Muscle layer of duodenum (tissue), 2 donors: ENCODE results near the gene PFN4.

Experiments used
- H3K27ac ChIP-seq: one replicate; pipeline ENCODE4 v1.7.0; 2013; ENCODE audit warnings: mild to moderate bottlenecking, low read length
- H3K27me3 ChIP-seq: one replicate; pipeline ENCODE4 v1.7.0; 2013; ENCODE audit warnings: low read depth, mild to moderate bottlenecking, control low read depth, low read length
- H3K36me3 ChIP-seq, 2 donors: one replicate each; pipeline ENCODE4 v1.7.0; 2013; ENCODE audit warnings: low read length in 2 of 2, control low read depth in 1 of 2, mild to moderate bottlenecking in 1 of 2; ENCODE audit not compliant: insufficient read depth in 2 of 2, control insufficient read depth in 1 of 2
- H3K4me1 ChIP-seq, 2 donors: one replicate each; pipeline ENCODE4 v1.7.0; 2013; ENCODE audit warnings: low read length in 2 of 2, mild to moderate bottlenecking in 2 of 2, control low read depth in 1 of 2, moderate library complexity in 1 of 2; ENCODE audit not compliant: insufficient read depth in 2 of 2, control insufficient read depth in 1 of 2
- H3K4me3 ChIP-seq, 2 donors: one replicate each; pipeline ENCODE4 v1.7.0; 2013; ENCODE audit warnings: low read length in 2 of 2, low read depth in 1 of 2, mild to moderate bottlenecking in 1 of 2
- H3K9me3 ChIP-seq, 2 donors: one replicate each; pipeline ENCODE4 v1.7.0; 2013; ENCODE audit warnings: low read length in 2 of 2, control low read depth in 1 of 2, mild to moderate bottlenecking in 1 of 2; ENCODE audit not compliant: control insufficient read depth in 1 of 2
- donor health status: healthy.

The PFN4 gene

DNA sequence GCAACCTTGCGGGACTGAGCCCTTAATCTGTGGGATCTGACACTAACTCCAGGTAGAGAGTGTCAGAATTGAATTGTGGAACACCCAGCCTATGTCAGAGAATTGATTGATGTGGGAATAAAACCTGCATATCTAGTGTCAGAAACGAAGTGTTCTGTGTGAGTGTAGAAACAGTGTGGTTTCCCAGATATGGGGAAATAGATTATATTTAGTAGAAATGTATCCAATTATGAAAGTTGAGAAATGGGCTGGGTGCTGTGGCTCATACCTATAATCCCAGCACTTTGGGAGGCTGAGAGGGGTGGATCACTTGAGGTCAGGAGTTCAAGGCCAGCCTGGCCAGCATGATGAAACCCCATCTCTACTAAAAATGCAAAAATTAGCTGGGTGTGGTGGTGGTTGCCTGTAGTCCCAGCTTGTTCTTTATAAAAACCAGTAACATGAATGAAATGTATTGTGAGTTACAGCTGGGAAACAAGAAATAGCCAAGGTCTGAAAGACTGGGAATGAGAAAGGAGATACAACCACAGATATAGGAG lies 34.2 kb downstream of the PFN4 start:
- no peak overlapping the region for H3K27ac ChIP-seq
- H3K4me1 ChIP-seq = peaks cover 0 to 8% of the 10 kb centered on the region in 2 donors
- no peak overlapping the region for H3K4me3 ChIP-seq
- peaks cover 4 to 6% of the 10 kb centered on the region in 2 donors for H3K36me3 ChIP-seq
- H3K27me3 ChIP-seq = no peaks in the 10 kb centered on the region
- no peaks in the 10 kb centered on the region for H3K9me3 ChIP-seq

DNA sequence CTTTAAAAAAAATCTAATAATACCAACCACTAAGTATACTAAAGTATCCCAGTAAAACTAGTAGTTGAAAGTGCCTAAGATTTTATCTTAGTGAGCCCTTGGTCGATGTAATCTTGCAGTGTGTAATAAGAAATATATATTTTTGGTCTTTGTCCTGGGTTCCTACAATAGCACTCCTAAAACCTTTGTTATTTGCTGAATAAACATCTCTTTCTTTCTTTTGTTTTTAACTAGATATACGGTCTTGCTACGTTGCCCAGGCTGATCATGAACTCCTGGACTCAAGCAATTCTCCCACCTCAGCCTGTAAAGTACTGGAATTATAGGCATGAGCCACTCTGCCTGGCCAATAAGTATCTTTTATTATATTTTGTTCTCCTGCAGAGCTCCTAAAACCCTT lies 36.1 kb downstream of the PFN4 start:
- Histone ChIP-seq H3K27ac (no peak overlapping the region), H3K9me3 (no peaks in the 10 kb centered on the region), H3K36me3 (peaks cover 4 to 6% of the 10 kb centered on the region in 2 donors), H3K4me1 (peaks cover 7 to 20% of the 10 kb centered on the region in 2 donors), H3K4me3 (no peak overlapping the region), H3K27me3 (no peaks in the 10 kb centered on the region)

DNA sequence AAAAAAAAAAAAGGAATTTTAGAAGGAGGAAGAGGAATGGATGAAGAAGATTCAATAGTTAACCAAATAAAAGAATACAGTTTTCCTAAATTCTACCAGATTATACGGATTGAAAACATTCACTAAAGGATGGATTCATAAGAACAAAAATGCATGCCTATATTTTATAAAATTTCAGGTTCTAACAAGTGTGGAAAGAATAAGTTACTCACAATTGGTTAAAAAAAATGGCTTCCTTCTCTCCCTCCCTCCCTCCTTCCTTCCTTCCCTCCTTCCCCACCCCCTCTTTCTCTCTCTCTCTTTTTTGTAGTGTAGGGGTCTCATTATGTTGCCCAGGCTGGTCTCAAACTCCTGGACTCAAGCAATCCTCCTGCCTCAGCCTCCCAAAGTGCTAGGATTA lies 36.9 kb downstream of the PFN4 start:
- Histone ChIP-seq H3K27me3 (no peaks in the 10 kb centered on the region), H3K9me3 (no peaks in the 10 kb centered on the region), H3K4me1 (peaks cover 7 to 20% of the 10 kb centered on the region in 2 donors), H3K27ac (no peak overlapping the region), H3K36me3 (peaks cover 7 to 10% of the 10 kb centered on the region in 2 donors), H3K4me3 (no peak overlapping the region)

DNA sequence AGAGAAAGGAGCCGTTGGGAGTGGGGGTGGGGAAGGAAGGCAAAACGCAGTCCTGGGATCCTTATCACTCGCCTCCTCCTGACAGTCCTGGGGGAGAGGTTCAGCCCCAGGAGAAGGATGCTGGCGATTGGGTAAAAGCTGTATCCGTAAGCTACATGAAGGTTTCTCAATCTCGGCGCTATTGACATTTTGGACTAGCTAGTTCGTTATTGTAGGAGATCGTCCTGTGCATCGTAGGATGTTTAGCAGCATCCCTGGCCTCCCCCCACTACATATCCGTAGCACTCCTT lies 38.0 kb downstream of the PFN4 start:
- Histone ChIP-seq H3K36me3 (peaks cover 13 to 20% of the 10 kb centered on the region in 2 donors), H3K9me3 (no peaks in the 10 kb centered on the region)

DNA sequence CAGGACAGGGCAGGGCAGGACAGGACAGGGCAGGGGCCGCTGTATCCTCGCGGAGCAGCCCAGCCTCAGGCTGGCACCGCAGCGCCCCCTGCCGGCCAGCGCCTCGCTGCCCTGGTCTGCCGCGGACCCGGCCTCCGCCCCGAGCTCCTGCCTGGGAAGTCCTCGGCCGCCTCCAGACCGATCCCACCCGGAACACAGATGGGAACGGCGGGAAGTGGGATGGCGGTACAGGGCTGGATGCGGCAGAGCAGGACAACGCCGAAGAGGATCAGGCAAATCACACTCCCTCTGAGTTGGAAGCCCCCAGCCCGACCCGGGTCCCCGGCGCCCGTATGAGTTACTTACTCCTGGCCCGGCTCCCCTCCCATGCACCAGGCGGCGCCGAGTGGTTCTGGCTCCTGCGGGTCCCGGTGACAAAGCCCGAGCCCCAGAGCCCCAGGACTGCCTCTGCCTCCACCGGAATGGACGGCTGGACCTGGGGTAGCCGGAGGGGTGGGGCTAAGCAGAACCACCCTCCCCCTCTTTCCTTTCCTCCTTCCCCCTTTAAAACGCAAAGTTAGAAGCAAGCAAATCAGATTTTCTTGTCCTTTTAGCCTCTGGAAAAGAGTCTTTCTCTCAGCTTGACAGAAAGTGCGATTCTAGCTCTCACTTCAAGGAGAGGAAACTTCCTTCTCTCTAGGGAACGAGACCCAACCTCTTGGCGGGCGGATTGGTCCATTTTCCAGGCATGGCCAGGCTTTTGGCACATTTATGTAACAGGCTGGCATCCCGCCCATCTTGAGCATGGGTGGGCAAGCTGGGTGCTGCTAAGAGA lies 38.5 kb downstream of the PFN4 start, which contains the start of gene TP53I3:
Gene TP53I3, minus strand, starts transcription at position 449 of the 814 bp plus-strand sequence. CDS start 508 bp downstream, outside the sequence.
- peak within 1 kb of the TSS; percentile 72 to 83 for H3K4me3 ChIP-seq
- no peaks in the 10 kb centered on the region for H3K27me3 ChIP-seq
- peaks cover 15 to 24% of the 10 kb centered on the region in 2 donors for H3K36me3 ChIP-seq
- peak within 1 kb of the TSS; percentile 90 for H3K27ac ChIP-seq
- H3K4me1 ChIP-seq = peaks cover 7 to 20% of the 10 kb centered on the region in 2 donors
- H3K9me3 ChIP-seq = no peaks in the 10 kb centered on the region

More for the DNA sequence above, 38.0 kb downstream of the PFN4 start:
- peak overlapping the region; percentile 90 for H3K27ac ChIP-seq
- no peaks in the 10 kb centered on the region for H3K27me3 ChIP-seq
- H3K4me1 ChIP-seq = peaks cover 7 to 20% of the 10 kb centered on the region in 2 donors
- peak overlapping the region; percentile 72 to 83 for H3K4me3 ChIP-seq

DNA sequence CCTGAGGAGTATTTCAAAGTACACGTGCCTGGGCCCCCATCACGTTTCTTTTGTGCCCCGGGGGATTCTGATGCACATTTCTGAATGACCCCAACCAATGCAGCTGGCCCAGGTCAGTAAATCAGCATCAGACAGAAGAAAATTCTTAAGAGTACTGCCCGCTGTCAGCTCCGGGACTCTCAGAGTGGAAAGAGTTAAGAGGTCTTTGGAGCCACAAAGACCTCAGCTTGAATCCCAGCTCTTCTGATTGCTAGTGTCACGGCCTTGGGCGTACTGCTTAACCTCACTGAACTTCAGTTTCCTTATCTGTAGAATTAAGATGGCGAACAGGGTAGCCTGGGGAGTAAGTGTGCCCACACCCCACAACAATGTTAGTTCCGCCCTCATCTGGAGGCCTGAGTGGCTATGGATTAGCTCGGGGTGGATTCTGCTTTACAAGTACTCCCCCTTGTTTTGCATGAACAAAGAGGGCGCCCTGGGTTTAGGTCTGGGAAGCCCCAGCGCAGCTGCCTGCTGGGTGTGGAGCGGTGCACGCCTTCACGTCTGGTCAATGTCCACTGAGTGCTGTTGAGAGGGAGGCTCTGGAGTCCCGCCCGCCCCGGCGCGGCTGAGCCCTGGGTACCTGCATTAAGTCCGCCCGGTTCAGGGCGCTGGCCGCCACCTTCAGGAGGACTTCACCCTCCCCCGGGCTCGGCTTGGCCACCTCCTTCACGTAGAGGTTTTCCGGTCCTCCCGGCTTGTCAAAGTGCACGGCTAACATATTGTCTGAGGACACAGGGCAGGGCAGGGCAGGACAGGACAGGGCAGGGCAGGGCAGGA lies 39.4 kb downstream of the PFN4 start:
- Histone ChIP-seq H3K4me1 (peaks cover 7 to 20% of the 10 kb centered on the region in 2 donors), H3K4me3 (peak overlapping the region; percentile 56 to 72), H3K36me3 (peaks cover 19 to 26% of the 10 kb centered on the region in 2 donors), H3K27me3 (no peaks in the 10 kb centered on the region), H3K27ac (peak overlapping the region; percentile 85), H3K9me3 (no peaks in the 10 kb centered on the region)

DNA sequence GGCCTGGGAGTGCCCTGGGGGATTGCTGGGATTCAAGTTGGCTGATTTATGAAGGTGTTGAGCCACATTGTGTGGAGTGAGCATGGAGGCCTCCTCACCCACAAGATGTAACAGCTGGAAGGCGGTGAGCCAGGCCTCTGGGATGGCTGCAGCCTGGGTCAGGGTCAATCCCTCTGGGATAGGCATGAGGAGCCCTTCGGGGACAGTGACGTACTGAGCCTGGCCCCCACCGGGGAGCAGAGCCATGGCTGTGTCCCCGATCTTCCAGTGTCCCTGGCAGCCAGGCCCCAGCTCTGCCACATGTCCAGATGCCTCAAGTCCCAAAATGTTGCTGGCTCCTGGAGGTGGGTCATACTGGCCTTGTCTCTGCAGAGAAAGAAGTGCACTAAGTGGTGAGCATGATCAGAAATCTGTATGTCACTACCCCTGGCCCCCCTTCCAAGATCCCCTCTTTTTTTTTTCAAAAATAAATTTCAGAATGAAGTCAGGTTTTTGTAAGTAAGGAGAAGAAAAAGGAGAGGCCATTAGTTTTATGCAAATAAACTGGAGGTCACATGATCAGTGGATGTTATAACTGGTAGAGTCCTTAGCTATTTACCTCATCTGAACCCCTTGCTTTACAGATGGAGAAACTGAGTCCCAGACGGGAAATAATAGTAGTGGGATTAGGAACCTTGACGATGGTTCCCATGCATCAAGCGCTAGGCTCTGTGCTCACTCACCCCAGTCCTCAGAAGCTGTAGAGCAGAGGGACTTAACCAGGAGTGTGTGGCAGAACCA lies 40.2 kb downstream of the PFN4 start:
- peak overlapping the region; percentile 85 for H3K27ac ChIP-seq
- no peaks in the 10 kb centered on the region for H3K9me3 ChIP-seq
- no peaks in the 10 kb centered on the region for H3K27me3 ChIP-seq
- peak overlapping the region; percentile 56 to 72 for H3K4me3 ChIP-seq
- peaks cover 19 to 26% of the 10 kb centered on the region in 2 donors for H3K36me3 ChIP-seq
- H3K4me1 ChIP-seq = peaks cover 7 to 22% of the 10 kb centered on the region in 2 donors

DNA sequence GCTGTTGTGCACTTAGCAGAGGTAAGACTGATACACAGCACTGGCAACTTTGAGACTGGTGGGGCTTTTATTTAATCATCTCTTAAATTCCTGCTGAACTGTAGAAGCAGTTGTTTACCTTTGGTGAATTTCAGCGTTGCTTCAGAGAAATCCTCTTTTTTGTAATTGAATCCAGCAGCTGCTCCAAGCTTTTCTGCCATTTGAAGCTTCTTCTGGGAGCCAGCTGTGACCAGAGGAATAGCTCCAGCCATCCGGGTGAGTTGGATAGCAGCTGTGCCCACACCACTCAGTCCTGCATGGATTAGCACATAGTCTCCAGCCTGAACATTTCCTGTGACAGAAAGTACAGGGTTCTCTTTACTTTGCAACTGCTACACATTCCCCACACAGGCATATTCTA lies 42.4 kb downstream of the PFN4 start:
- H3K27ac ChIP-seq = no peak overlapping the region
- H3K4me1 ChIP-seq = peaks cover 7 to 29% of the 10 kb centered on the region in 2 donors
- no peaks in the 10 kb centered on the region for H3K27me3 ChIP-seq

DNA sequence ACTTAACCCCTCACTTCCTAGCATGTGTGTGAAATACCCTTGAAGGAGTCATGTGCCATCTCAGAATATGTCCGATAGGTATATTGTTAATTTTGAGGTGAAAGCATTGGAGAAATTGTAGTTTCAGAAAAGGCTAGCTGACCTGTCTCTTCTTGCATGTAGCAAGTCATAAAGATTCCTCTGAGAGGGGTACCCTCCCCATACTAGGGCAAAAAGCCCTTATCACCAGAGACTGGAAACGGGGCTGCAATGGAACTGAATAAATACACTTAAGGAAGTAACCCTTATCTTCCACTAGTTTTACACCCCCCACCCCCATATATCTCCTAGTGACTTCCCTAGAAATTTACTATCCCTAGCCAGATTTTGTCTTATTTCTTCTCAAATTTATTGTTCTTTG lies 45.3 kb downstream of the PFN4 start:
- peak overlapping the region; percentile 90 for H3K27ac ChIP-seq
- H3K36me3 ChIP-seq = peaks cover 19 to 25% of the 10 kb centered on the region in 2 donors
- peak overlapping the region; percentile 94 to 96 for H3K4me3 ChIP-seq
- H3K27me3 ChIP-seq = no peaks in the 10 kb centered on the region
- H3K9me3 ChIP-seq = no peaks in the 10 kb centered on the region
- H3K4me1 ChIP-seq = peaks cover 0 to 19% of the 10 kb centered on the region in 2 donors

More for the DNA sequence above, 42.4 kb downstream of the PFN4 start:
- Histone ChIP-seq H3K4me3 (no peak overlapping the region), H3K9me3 (no peaks in the 10 kb centered on the region), H3K36me3 (peaks cover 14 to 26% of the 10 kb centered on the region in 2 donors)

DNA sequence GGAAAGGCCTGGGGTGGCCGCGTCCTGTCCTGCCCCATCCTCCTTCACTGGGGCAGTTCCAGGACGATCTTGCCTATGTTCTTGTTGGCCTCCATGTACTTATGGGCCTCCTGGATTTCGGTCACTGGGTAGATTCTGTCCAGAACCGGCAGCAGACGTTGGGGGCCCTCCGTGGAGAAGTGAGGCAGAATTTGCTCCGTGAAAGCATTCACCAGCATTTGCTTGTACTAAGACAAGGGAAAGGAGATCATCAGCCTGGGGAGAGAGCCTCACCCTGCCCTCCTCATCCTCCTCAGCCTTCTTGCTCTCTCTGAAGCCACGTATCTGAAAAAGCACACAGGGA lies 45.6 kb downstream of the PFN4 start:
- Histone ChIP-seq H3K9me3 (no peaks in the 10 kb centered on the region), H3K4me1 (peaks cover 0 to 17% of the 10 kb centered on the region in 2 donors), H3K27ac (peak overlapping the region; percentile 90), H3K27me3 (no peaks in the 10 kb centered on the region), H3K36me3 (peaks cover 22 to 29% of the 10 kb centered on the region in 2 donors), H3K4me3 (peak overlapping the region; percentile 94 to 96)
